HG03175 (cell line): ENCODE results near the gene TTC36.
A peak's percentile ranks its signal among the peaks of the same experiment; 100 is the strongest.
"Not testable (repeated sequence)": the region's sequence is repeated elsewhere in the genome, so short reads cannot be mapped to it uniquely, and the experiment has no call there.

ENCODE experiments used
- ATAC-seq: cut with Tn5 transposase; IDR thresholded peaks from one replicate; pipeline ENCODE4 v1.9.1; 2021; ENCODE audit warnings: mild to moderate bottlenecking, moderate library complexity; ENCODE audit not compliant: unreplicated experiment

Gene TTC36, protein sequence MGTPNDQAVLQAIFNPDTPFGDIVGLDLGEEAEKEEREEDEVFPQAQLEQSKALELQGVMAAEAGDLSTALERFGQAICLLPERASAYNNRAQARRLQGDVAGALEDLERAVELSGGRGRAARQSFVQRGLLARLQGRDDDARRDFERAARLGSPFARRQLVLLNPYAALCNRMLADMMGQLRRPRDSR

DNA sequence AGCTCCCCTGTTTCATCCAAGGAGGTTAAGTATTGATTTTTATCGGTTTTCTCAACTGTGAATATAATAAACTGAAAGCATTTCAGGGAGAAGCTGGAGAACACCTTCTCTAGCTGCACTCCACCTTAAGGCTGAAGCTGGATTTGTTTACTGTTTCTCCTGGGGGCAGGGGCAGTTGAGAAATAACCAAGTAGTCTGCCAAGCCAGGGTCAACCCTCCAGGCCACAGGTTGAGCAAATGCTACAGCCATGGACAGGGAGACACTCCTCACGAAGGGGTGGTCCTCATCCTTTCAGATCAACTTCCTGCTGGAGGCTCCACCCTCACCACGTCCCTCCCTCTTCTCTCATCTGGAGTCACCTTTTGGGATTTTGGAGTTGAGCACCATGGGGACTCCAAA, at the start of gene TTC36:
TSS of gene TTC36 (plus strand) at position 366 of the 400 bp plus-strand sequence. CDS start at position 387, 21 bp downstream.
- no peak for ATAC-seq

DNA sequence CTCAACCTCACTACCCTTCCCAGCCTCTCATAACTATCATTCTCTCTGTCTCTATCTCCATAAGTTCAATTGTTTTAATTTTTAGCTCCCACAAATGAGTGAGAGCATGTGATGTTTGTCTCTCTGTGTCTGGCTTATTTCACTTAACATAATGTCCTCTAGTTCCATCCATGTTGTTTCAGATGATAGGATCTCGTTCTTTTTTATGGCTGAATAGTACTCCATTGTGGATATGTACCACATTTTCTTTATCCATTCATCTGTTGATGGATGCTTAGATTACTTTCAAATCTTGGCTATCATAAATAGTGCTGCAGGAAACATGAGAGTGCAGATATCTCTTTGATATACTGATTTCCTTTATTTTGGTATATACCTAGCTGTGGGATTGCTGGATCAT, 46.0 kb upstream of the TTC36 start:
- not testable (repeated sequence) for ATAC-seq

DNA sequence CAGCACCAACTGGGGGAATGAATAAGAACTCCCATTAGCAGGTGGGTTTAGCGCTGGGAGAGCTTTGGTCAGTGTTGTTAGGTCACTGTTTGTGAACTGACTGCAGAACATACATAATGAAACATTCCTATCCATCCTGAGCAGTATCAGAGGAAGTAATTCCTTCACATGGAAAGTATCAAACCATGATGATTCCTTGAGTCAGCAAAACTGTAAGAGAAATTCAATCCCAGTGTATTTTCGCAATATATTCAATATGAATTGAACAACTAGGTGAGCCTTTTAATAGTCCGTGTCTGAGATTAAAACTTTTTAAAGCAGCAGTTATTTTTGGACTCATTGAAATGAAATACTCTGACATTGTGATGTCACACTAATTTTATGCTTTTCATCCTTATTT, 42.9 kb upstream of the TTC36 start:
- no peak for ATAC-seq

DNA sequence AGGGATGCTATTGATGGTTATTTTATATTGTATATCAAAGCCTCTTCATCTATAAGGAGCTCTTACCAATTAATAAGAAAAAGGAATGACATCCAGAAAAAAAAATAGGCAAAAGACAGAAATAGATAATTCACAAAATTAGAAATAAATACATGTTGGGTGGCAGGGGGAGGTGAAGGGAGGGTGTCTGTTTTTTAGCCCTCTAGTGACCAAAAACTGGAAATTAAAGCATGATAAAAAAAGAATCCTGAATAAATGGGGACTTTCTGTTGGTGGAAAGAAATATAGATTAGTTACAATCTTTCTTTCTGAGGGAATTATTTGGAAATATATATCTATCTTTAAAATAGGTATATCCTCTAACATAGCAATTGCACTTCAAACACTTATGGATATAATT, 42.0 kb upstream of the TTC36 start:
- no peak for ATAC-seq

DNA sequence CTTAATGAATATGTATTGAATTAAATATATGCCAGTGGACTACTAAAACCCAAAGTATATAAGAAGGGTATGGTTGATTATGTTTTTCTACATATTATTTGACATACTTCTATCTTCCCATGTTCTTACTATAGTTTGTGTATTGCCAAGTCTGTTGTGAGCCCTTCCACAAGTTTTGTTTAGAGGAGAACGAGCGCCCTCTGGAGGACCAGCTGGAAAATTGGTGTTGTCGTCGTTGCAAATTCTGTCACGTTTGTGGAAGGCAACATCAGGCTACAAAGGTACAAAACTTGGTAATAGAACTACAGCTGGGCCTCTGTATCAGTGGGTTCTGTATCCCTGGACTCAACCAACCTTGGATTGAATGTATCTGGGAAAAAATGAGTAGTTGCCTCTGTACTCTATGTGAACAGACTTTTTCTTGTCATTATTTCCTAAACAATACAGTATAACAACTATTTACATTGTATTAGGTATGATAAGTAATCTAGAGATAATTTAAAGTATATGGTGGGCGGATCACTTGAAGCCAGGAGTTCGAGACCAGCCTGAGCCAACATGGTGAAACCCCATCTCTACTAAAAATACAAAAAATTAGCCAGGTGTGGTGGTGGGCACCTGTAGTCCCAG, 38.7 kb upstream of the TTC36 start:
- ATAC-seq: no peak

DNA sequence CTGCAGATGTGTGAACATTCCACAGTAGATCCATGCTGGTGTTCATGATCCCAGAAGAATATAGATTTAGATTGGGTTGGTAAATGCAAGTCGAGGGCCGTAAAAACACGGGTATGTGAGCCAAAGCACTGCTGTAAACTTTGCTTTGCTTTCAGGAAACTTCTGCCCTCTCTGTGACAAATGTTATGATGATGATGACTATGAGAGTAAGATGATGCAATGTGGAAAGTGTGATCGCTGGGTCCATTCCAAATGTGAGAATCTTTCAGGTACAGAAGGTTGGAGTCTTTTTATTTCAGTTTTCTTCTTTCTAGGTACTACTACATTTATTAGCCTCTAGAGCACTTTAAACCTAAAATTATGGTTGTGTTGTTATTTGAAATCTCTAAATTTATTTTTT, 36.2 kb upstream of the TTC36 start:
- ATAC-seq: no peak

DNA sequence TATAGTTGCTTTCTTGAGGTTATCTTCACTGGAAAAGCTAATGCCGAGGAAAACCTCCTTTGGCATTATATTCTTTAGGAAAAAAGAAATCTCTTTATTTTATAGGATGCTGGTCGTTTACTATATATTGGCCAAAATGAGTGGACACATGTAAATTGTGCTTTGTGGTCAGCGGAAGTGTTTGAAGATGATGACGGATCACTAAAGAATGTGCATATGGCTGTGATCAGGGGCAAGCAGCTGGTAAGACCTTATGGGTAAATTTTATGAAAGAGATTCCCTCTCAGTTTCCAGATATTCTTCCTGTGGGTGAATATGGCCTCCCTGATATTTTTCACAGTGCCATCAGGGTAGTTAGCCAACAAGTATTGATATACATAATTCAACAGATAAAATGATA, 29.4 kb upstream of the TTC36 start:
- no peak for ATAC-seq

DNA sequence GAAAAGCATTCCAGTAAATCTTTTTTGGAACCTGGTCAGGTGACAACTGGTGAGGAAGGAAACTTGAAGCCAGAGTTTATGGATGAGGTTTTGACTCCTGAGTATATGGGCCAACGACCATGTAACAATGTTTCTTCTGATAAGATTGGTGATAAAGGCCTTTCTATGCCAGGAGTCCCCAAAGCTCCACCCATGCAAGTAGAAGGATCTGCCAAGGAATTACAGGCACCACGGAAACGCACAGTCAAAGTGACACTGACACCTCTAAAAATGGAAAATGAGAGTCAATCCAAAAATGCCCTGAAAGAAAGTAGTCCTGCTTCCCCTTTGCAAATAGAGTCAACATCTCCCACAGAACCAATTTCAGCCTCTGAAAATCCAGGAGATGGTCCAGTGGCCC, 24.1 kb upstream of the TTC36 start:
- ATAC-seq: no peak

DNA sequence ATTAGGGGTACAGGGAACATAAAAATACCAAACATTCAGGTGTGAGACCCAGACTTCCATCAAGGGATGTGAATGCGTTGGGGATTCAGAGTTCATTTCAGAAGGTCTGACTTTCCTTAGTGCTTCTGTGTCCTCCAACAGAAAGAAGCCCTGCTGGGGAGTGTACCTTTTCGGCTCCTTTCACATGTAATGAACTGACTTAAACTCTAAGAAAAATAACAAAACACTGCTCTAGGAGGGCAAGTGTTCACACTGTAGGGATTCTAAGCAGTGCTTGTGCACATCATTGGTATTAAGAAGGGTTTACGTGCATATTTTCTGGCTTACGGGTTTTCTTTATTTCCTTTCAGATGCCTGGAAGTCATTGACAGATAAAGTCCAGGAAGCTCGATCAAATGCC, 15.7 kb upstream of the TTC36 start:
- no peak for ATAC-seq

DNA sequence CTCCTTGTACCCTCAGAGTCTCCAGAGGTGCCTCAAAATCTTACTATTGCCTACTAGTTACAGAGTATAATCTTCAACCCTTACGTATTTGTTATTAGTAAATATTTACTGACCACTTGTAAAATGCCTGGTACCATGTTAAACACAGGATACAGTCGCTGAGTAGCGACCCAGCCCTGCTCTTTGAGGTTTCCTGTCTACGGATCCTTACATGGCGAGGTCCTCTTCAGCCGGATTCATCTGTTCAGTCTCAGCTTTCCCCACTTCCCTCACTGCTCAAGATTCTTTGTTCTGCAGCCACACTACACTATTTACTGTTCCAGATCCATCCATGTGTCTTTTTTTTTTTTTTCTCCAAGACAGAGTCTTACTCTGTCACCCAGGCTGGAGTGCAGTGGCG, 13.2 kb upstream of the TTC36 start:
- ATAC-seq: no peak

DNA sequence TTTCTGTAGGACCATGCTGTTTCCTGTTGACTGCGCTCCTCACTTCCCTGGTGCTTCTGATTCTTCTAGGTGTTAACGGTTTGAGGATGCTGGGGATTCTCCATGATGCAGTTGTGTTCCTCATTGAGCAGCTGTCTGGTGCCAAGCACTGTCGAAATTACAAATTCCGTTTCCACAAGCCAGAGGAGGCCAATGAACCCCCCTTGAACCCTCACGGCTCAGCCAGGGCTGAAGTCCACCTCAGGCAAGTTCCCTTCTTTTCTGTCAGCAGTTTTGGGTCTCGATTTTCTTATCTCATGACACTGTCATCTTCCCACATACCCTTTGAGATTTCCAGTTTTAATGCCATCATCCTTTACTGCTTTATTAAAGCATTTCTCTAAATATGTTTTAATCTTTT, 7.7 kb upstream of the TTC36 start:
- no peak for ATAC-seq

DNA sequence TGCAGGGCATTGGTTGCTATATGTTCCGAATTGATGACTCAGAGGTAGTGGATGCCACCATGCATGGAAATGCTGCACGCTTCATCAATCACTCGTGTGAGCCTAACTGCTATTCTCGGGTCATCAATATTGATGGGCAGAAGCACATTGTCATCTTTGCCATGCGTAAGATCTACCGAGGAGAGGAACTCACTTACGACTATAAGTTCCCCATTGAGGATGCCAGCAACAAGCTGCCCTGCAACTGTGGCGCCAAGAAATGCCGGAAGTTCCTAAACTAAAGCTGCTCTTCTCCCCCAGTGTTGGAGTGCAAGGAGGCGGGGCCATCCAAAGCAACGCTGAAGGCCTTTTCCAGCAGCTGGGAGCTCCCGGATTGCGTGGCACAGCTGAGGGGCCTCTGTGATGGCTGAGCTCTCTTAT, 5.4 kb upstream of the TTC36 start:
- ATAC-seq: peak; percentile 84

DNA sequence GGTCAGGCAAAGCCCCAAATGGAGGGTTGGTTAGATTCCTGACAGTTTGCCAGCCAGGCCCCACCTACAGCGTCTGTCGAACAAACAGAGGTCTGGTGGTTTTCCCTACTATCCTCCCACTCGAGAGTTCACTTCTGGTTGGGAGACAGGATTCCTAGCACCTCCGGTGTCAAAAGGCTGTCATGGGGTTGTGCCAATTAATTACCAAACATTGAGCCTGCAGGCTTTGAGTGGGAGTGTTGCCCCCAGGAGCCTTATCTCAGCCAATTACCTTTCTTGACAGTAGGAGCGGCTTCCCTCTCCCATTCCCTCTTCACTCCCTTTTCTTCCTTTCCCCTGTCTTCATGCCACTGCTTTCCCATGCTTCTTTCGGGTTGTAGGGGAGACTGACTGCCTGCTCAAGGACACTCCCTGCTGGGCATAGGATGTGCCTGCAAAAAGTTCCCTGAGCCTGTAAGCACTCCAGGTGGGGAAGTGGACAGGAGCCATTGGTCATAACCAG, 4.7 kb upstream of the TTC36 start:
- ATAC-seq: no peak

DNA sequence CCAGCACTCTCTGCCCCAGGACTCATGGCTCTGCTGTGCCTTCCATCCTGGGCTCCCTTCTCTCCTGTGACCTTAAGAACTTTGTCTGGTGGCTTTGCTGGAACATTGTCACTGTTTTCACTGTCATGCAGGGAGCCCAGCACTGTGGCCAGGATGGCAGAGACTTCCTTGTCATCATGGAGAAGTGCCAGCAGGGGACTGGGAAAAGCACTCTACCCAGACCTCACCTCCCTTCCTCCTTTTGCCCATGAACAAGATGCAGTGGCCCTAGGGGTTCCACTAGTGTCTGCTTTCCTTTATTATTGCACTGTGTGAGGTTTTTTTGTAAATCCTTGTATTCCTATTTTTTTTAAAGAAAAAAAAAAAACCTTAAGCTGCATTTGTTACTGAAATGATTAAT, 2.9 kb upstream of the TTC36 start:
- ATAC-seq: no peak

DNA sequence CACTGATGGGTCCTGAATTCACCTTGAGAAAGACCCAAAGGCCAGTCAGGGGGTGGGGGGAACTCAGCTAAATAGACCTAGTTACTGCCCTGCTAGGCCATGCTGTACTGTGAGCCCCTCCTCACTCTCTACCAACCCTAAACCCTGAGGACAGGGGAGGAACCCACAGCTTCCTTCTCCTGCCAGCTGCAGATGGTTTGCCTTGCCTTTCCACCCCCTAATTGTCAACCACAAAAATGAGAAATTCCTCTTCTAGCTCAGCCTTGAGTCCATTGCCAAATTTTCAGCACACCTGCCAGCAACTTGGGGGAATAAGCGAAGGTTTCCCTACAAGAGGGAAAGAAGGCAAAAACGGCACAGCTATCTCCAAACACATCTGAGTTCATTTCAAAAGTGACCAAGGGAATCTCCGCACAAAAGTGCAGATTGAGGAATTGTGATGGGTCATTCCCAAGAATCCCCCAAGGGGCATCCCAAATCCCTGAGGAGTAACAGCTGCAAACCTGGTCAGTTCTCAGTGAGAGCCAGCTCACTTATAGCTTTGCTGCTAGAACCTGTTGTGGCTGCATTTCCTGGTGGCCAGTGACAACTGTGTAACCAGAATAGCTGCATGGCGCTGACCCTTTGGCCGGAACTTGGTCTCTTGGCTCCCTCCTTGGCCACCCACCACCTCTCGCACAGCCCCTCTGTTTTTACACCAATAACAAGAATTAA, 2.4 kb upstream of the TTC36 start:
- ATAC-seq: no peak

DNA sequence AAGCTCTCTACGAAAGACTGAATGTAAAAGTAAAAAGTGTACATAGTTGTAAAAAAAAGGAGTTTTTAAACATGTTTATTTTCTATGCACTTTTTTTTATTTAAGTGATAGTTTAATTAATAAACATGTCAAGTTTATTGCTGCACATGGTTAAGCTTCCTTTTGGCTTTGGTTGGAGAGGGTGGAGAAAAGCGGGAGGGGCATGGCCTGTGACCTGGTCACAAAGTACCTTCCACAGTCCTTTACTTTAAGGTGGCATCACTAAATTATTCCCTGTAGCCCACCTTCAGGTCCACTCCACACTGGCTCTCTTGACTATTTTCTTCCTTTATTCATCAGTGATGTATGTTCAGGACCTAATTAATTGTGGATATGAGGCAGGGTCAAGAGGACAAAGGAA, 586 bp upstream of the TTC36 start:
- ATAC-seq: no peak

DNA sequence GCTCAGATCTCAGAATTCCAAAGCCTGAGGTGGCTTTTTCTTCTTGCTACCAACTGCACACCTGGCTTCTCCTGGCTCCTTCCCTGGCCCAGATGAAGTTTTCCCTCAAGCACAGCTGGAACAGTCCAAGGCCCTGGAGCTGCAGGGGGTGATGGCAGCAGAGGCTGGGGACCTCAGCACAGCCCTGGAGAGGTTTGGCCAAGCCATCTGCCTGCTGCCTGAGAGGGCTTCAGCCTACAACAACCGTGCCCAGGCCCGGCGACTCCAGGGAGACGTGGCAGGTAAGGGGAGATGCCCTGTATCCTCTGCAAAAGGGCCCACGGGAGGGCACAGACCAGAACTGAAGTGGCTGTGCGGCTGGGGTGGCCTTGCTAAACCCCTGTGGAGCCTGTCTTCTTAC, 1.2 kb downstream of the TTC36 start:
- no peak for ATAC-seq

DNA sequence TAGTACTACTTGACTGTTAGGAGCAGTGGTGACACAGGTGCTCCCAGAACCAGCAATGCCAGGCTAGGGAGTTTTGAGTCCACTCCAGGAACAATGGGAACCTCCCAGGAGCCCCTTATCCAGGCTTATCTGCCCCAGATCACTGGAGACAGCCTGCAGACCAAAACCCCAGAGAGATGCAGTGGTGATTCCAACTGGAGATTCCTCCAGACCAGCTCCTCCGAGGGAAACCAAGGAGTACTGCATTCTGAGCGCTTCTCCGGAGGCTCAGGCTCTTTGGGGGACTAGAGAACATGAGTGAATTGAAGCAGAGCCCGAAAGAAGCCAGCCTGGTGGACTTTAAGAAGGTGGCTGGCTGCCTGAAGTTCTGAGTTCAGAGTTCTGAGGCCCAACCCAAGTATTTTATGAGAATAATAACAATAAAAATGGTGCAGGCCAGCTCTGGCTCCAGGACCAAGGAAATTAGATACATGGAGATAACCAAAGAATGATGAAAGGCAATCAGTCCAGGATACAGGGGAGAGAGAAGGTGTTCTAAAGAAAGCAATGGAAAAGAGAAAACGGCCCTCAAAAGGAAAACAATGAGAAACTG, 2.4 kb downstream of the TTC36 start:
- ATAC-seq: no peak

DNA sequence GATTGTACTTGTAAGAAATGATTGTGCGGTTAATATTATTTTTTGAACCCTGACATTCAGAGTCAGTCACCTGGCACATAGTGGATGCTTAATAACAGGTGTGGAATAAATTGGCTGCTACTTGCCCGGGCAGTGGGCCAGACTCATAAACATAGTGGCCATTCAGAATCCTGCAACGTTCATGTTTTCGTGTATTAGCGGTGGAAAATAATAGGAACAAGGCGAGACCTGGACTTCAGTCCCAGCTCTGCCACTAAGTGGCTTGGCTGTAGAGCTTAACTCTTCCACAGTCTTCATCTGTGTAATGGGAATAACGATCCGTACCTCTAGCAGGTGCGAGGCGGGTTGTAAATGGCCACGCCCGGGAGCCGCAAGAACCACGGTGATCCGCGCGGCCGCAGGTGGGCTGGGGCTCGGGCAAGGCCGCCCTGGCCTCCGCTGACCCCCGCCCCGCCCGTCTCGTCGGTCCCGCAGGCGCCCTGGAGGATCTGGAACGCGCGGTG, 3.0 kb downstream of the TTC36 start:
- ATAC-seq: no peak

DNA sequence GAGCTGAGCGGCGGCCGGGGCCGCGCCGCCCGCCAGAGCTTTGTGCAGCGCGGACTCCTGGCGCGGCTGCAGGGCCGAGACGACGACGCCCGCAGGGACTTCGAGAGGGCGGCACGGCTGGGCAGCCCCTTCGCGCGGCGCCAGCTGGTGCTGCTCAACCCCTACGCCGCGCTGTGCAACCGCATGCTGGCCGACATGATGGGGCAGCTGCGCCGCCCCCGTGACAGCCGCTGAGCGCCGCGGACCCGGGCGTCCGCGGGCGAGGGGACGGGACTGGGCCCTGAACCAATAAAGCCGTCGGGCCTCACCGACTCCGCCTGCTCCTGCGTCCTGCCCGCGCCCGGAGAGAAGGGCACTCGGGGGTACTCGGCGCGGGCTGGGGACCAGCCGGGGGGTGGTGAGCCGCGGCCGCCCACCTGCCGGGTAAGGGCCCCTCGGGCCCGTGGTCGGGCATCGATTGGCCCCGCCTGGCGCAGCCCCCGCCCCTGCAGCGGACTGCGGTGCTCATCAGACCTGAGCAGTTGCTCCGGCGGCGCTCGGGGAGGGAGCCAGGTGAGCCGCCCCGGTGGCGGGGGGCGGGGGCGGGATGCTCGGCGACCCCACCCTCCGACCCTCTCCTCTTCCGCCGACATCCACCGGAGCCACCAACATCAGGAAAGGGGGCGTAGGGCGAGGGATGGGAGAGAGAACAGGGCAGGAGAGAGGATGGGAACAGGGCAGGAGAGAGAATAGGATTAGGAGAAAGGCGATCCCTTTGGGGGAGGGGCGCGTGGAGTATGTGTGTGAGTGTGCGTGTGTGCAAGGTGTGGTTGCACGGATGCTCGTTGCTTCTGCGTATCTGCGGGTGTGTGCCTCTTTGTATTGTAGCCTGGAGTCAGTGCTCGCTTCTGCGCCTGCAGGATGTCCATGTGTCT, 3.7 kb downstream of the TTC36 start, which contains the start of gene TMEM25:
TSS of gene TMEM25 (plus strand) at position 510 of the 914 bp plus-strand sequence. CDS start 610 bp downstream, outside the sequence.
- ATAC-seq: peak; percentile 68
